Pulmonary artery endothelial cell (primary cell): Measurements from ENCODE around the gene CACNA2D3. TPM values are rescaled to one million over a fixed set of nuclear protein-coding genes. Genes with fewer than 3 reads are reported as not detected.

Experiments used
- DNase-seq: peaks from one replicate; pipeline ENCODE4 v3.0.0-alpha.2; 2011; ENCODE audit warnings: low read depth, low spot score
- total RNA-seq: library from RNA; depleted of rRNA; stranded (reverse); fragments of >200 nt; gene quantifications from 2 replicates; pipeline ENCODE4 v1.2.3, GENCODE V29; 2014

CACNA2D3 gene
- total RNA-seq, 1 donor from 2014 or later, result not detected

DNA sequence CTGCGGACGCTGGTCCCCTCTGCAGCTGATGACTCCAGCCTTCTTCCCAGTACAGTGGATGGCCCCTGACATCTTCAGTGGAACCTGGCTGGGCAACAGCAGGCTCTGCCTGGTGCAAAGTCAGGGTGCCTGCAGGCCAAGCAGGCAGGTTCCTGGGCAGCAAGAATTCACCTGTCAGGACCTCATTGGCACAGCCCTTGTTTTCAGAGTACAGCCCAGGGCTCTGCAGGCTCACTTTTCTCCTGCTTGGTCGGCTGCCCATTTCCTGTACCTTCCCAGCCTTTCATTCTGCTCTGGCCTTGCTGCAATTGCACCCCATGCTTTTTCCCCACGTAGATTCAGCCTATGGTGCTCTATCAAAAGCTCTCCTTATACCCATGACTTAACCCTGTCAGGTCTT, 749.5 kb downstream of the CACNA2D3 start:
- no peak for DNase-seq

DNA sequence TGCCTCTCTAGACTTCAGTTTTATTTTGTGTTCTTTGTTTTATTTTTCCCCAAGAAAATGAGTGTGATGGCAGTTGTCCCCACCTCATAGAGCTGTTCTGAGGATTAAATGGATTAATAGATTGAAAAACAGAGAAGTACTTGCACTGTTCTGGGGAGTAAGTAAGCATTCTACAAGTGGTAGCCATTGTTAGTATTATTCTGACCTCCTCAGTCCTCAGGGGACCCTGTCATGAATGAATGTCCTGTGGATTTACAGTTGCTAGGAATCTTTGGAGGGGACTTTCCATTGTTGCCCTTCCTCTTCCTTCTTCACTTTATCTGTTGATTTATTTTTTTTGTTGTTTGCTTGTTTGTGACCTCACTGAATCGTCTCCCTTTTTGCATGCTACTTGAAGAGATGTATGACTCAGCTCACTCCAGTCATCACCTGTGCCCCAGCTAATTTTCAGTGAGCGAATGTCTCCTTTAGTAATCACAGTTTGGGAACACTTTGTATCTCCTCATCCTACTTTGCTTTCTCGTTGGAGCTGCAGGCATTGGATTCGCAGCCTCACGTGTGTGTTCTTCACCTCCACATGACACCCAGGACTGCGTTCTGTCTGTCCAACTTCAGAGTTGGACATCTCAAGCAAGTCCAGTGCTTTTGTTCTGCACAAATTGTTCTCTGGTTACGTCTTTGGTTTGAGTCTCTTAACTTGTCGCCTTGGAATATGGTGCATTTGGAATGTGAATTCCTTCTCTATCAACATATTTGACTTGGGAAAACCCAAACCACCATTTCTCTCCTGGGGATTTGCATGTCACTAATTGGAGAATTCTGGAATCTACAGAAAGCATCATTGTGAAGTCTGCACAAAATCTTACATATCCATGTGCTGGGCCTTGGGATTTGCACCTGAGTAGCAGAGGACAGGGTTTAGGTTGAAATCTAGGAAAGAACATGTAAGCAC, 751.0 kb downstream of the CACNA2D3 start:
- DNase-seq, result no peak

- no peak for DNase-seq
Measured at GRCh38 chr3:54874816-54875556, 752.6 kb downstream of the CACNA2D3 start.

DNA sequence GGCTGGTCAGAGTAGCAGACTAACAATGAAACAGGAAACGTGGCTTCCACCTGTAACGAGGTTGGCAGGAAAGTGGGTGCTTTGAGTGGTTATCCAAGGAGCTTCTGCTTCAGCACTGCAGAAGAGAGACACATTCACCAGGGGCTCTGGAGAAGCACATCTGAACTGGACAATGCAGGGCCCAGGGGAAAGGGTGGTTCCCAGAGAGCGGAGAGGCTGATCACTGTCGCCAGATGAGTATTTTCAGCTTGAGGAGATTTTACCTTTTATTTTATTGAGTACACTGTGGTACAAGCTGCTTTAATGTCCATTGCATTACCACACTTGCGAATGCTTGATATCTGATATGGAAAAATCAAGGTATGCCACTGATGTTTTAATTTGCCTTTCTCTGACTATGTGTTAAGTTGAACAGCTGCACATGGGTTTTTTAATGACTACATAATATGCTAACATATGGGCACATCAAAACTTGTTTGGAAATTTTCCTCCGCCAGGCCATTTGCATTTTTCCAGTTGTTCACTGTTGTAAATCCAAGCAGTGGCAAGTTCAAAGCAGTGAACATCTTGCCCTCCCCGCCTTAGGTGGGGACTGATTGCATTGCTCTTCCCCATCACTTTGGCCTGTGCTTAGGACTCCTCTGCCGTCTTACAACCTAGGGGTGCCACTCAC, 753.4 kb downstream of the CACNA2D3 start:
- no peak for DNase-seq

DNA sequence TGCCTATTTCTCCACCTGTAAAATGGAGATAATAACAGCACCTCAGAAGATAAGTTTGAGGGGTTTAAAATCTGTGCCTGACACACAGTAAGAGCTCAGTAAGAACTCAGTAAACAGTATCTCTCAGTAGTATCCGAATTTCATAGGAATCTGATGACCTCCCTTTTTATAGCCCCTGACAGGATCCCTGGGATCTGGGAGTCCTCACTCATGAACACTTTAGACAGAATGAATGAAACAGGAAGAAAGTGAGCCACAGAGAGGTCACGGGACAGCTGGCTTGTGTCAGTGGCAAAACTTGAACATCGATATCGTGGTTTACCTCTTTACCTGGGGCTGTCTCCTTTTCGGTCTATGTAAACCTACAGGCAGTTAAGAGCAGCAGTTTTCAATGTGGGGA, 754.3 kb downstream of the CACNA2D3 start:
- DNase-seq, result no peak

- no peak for DNase-seq
Measured at GRCh38 chr3:54877730-54878129, 755.4 kb downstream of the CACNA2D3 start.

GRCh38 chr3:54878145-54878544, 755.8 kb downstream of the CACNA2D3 start:
- no peak for DNase-seq

DNA sequence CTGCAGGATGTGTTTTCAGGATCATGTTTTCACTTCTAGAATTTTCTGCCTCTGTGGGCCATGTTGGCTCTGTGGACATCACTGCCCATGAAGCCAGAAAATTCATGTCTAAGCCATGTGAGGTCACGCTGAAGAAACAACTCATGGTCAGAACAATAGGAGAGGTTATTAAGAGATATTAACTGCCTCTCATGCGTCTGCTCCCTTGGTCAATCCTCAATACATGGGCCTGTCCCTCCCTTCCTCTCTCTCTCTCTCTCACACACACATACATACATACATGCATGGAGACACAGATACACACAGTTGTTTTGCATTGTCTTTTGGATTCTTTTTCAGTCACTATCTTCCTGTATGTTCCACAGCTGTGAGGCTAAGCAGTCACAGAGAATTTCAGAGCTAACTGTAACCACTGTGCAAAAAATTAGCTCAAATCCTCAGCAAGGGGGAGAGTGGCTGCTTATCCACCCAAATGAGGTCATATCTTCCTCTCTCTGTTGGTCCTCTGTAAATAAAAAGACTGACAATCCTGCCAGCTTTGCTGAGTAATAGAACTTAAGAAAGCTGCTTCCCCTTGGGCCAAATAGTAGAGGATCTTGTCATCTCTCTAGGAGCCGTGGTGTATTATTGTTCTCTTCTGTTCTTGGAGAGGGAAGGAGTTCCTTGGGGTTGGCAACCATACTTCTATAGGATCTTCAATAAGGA, 759.9 kb downstream of the CACNA2D3 start:
- DNase-seq, result no peak

DNA sequence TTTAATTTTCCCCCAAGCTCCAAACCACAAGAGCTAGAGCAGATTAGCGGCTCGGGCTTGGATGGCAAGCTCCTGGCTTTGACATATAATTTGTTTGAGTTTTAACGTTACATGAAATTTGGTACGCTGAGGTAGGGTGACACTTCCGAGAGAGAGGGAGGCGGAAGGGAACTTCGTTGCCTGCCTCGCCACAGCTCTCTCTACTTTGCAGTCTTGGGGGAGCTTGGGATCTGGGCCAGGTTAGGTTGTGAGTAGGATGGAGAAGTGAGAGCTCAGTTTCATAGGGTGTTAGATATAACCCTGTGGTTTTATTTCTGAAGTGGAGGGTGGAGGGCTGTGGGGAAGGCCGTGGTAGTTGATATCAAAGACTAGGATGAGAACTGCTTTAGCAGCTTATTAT, 765.8 kb downstream of the CACNA2D3 start:
- no peak for DNase-seq

- DNase-seq, result no peak
Measured at GRCh38 chr3:54888873-54889272, 766.5 kb downstream of the CACNA2D3 start.

GRCh38 chr3:54889731-54890130, 767.4 kb downstream of the CACNA2D3 start:
- no peak for DNase-seq

DNA sequence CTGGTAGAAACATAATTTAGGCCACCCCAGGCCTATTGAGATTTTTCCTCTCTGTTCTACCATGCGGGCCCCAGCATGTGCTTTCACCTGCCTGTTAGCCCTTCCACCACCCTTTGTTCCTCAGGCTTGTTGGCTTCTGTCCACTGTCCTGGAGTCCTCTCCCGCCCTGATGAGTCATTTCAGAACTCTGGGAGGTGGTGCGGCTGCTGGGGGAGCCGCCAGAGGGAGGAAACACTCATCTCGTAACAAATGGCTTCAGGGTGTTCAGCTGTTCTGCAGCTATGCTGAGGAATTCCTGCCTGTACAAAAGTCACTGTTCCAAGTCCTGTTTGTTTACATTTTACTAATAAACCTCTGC, 769.2 kb downstream of the CACNA2D3 start:
- DNase-seq, result no peak

DNA sequence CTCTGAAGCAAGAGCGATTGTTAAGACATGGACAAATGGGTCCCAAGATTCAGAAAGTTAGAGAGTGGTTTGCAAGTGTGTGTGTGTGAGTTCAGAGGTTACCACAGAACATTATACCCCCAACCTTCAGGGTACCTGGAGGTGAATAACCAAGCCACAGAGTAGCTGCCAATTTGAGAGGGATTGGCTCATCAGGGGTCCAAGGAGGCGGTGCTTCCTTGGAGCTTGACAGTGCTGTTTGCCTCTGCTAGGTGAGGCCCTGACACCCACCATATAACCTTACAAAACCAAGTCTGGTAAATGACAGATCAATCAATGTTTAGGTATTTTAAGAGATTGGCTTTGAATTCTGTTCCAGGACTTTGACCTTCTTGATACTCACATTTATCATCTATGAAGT, 769.8 kb downstream of the CACNA2D3 start:
- no peak for DNase-seq

- no peak for DNase-seq
Measured at GRCh38 chr3:54895613-54896012, 773.3 kb downstream of the CACNA2D3 start.

DNA sequence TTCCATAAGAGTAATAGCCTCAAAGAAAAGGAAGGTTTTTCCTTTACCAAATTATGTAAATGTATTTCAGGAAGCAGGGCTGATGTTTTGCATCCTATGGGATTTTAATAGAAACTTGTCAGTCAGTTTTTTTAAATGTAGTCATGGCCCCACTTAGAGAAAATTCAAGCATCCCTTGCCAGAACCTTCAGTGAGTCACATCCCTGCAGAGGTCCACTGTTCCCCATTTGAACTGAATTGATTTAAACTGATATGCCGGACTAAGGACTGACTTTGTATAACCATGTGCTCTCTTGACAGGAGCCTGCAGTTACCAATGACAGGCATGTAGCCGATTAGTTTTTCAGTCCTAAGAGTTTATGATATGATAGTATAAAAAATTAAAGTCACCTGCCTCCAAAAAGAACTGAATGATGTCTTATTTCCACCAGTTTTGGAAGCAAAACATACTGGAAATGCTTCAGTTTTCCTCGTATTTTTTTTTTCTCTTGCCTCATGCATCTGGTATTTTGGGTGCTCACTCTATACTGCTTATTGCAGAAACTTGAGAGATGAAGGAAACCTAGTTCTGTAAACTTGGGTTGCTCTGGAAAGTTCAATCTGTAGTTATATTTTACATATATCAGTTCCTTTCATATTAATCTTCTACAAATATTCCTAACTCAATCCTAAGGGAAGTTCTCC, 774.8 kb downstream of the CACNA2D3 start:
- no peak for DNase-seq

DNA sequence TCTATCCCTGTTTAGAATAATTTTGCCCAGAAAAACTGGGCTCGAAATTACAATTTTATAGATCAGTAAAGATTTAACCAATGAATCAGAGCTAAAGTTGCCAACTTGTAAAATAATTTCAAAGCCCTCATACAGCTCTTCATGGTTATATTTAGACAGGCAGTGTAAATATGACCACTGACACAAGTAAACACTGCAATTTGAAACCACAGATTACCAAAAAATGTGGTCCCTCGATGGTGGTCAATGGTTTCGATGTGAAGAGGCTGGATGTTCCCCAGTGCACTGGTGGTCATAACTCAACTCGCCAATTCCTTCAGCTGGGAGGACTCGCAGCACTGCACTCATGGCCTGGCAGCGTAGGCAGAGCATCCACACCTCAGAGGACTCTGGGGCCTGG, 776.9 kb downstream of the CACNA2D3 start:
- DNase-seq, result no peak

- DNase-seq, result no peak
Measured at GRCh38 chr3:54900838-54901591, 778.7 kb downstream of the CACNA2D3 start.

GRCh38 chr3:54901906-54902685, 779.7 kb downstream of the CACNA2D3 start:
- no peak for DNase-seq

GRCh38 chr3:54905261-54905888, 783.0 kb downstream of the CACNA2D3 start:
- DNase-seq, result no peak
